GM19463 (cell line): Measurements from ENCODE around the gene EPB41.

Experiments used
- ATAC-seq: cut with Tn5 transposase; IDR thresholded peaks from one replicate; pipeline ENCODE4 v1.9.1; 2021; ENCODE audit warnings: mild to moderate bottlenecking, moderate library complexity; ENCODE audit not compliant: unreplicated experiment

EPB41 gene

DNA sequence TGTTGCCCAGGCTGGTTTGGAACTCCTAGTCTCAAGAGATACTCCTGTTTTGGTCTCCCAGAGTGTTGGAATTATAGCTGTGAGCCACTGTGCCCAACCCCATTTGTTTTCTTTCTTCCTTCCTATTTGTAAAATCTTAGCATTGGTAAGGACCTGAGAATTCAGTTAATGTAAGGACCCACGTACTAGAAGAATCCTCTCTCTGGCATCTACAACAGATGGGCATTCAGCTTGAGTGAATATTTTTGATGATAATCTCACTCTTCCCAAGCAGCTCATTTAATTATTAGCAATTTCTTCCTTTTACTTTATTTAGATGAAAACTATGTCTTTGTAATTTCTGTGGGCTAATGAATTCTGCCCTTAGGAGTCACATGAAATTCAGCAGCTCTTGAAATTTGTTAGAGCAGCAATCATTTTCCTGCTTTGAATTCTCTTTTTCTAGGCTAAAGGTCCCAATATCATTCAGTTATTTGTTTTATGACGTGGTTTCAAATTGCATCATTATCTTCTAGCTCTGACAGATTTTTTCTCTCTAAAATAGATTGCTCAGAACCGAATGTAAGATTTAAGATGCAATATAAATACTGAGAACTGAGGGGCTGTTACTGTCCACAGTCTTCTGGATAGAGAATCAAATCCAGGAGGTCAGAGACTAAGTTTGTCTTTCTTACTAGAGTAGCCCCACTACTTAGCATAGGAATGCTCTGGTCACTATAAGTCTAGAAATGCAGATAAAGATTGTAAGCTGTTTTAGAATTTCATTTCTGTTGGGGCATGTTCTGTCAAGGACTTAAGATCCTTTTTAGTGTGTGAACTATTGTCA lies 59.4 kb downstream of the EPB41 start:
- ATAC-seq, result no peak

DNA sequence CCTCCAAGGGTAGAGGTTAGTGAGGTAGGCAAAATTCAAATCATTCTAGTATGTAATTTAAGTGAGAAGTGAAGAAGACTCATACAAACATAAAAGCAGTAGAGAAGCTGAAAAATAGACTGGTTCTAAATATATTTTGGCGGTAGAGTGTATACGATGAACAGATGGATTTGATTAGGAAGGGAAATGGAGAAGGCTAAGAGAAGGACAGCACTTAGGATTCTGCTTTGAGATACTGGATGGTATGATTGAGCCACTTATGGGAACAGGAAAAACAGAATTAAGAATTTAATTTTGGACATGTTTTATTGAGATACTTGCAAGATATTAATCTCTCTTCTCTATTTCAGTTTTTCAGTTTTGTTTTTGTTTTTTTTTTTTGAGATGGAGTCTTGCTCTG lies 60.1 kb downstream of the EPB41 start:
- no peak for ATAC-seq

DNA sequence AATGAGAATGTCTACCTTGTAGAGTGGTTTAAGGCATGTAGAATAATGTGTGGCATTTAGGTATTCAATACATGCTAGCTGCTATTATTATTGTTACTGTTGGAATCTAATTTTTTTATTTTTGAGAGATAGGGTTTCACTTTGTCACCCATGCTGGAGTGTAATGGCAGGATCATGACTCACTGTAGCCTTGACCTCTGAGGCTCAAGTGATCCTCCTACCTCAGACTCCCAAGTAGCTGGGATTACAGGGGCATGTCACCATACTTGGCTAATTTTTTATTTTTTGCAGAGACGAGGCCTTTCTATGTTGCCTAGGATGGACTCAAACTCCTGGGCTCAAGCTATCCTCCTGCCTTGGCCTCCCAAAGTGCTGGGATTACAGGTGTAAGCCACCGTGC lies 61.9 kb downstream of the EPB41 start:
- ATAC-seq, result no peak

DNA sequence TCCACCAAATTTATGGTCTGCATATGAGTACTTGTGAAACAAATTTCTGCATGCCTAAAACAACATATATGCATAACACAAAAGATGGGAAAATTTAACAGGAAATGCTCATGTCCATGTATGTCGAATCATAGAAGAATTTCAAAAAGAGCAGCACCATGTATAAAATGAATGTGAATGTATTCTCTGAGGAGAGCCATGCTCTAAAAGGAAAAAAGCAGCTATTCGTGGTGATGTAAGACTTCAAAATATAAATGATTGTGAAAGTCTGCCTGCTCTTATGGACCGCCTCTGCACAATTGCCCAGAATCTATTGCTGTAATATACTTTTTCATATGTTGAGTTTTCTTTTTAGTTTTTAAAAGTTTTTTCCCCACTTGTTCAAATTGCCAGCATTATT lies 66.8 kb downstream of the EPB41 start:
- no peak for ATAC-seq

DNA sequence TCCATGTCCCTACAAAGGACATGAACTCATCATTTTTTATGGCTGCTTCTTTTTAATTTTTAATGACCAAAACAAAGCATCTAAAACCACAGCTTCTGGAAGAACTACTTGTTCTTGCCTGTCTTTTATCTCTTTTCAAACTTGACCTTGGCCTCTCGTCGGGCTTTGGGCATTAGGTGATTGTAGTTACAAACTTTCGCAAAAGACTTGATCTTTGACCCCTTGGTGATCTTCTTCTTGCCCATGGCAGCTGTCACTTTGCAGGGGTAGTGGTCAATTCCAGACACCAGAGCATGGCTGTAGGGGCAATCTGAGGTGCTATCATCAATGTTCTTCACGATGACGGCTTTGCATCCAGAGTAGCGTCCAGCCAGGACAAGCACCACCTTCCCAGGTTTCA lies 67.8 kb downstream of the EPB41 start:
- ATAC-seq, result no peak

DNA sequence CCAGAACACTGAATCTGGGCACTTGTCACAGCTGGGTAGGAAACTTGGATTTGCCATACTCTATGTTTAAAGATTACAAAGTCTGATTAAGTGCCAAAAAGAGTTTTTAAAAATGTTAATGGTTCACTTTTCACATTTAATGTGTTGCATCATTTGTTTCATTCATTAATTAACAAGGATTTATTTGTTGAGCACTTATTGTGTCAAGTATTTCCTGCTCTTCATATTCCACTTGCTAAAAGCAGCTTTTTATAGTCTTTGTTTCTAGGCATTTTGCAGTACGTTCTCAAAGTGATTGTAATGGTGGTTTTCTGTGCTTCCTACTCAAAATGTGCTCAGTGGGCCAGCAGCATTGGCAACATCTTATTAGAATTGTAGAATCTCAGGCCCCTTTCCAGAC lies 68.7 kb downstream of the EPB41 start:
- ATAC-seq, result no peak

DNA sequence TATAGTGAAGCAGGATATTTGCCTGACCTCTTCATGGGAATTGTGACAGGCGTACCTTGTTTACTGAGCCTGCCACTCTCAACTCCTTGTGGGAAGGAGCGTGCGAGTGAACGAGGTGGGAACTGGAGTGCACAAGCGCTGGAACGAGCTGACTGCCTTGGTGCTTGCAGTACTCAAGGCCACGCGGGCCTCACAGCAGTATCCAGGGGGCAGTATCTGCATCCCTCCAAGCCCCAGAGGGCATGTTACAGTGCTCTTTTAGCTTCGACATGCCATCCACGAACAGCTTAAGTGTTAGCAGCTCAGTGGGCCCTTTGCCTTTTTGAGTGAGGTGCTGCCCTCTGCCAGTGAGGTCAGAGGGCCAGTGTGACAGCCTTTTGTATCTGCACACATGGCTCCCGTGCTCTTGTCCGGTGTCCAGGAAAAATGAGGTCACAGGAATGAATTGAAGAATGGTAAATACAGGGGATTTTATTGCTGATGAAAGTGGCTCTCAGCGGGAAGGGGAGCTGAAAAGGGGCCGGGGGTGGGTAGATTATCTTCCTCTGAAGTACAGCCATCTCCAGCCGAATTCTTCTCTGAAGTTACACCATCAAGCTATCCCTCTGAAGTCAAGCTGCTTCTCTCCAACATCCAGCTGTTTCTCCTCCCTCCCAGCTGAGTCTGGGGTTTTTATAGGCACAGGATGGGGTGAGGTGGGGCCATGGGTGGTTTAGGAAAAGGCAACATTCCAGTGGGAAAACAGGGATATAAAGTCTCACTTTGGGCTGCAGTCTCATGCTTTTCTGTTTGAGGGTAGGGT lies 69.3 kb downstream of the EPB41 start:
- ATAC-seq, result no peak

DNA sequence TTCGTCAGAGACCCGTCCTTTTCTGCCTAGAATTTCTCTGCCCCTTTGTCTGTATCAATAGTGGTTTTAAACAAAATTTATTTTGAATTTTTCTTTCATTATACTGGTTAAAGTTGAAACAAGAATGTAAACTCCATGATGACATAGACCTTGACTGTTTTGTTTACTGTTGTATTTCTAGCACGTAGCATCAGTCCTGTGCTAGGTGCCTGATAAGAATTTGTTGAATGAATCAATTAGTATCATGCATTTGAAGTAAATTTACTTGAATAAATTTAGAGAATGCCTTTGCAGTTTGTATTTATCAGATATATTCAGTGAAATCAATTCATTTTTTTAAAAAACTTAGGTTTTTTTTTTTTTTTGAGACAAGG lies 69.9 kb downstream of the EPB41 start:
- no peak for ATAC-seq

DNA sequence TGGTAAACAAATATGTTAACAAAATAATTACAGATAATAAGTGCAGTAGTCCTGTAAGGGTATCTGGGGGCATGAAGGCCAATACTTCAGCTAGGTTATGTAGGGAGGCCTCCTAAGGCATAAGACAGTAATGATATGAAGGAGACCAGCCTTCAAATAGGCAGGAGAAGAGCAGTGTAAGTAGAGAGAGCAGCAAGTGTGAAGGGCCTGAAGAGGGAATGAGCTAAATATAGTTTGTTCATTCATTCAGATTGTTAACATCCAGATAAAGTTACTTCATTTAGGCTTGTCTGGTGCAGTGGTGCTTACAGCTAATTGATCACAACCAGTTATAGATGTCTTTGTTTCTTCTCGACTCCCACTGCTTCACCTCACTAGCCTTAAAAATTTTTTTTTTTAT lies 71.1 kb downstream of the EPB41 start:
- no peak for ATAC-seq

DNA sequence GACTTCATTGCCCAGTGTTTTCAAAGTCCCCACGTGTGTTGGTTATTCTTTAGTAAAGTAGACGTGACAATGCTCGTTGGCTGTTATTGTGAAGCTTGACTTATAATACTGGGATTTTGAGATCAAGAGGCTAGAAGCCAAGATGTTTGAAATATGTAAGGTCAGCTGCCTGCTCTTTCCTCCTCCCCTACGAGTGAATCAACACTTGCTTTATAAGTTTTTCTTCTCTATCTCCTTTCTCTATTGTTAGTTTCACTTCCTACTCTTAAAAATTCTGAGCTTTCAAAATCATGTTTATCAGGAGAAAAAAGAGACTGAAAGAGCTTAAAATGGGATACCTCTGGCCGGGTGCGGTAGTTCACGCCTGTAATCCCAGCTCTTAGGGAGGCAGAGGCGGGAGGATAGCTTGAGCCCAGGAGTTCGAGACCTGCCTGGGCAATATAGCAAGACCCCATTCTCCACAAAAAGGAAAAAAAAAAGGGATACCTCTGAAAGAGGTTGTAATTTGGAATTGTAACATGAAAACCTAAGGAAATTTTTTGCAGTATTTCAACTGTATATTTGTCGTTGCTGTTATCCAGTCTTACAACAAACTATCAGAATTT lies 72.0 kb downstream of the EPB41 start:
- no peak for ATAC-seq

DNA sequence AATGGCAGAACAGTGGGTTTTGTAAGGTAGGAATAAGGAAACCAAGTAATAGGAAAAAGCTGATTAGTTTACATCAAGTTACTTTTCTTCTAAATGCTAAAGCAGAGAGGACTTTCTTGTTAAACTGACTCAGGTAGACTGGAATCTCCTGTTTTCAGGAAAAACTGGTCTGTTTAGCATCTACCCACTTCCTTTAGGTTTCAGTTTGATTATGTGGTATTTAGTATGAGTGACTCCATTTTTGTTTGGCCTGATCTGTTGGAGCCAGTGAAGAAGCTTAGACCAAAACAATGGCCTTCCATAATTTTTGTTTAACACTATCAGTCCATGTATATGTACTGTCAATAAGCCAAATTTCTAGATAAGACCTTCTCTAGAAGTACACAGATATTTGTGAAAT lies 88.4 kb downstream of the EPB41 start:
- ATAC-seq, result no peak

DNA sequence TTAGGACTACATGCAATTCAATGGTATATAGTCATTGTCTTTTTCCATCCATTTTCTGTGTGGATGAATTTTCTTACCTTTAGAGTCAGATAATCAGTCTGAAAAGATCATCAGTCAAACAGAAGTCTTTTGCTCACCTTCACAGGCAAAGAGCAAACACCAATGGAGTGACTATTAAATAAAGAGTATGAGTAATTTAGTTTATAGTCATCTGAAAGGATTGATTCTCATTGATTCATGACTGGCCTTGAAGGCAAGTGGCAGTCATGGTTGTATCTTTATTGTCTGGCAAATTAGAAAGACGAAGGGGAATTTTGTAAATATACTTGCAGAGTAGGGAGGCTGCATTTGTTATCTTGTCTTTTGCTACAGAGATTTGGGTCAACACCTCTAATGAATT lies 89.9 kb downstream of the EPB41 start:
- no peak for ATAC-seq

DNA sequence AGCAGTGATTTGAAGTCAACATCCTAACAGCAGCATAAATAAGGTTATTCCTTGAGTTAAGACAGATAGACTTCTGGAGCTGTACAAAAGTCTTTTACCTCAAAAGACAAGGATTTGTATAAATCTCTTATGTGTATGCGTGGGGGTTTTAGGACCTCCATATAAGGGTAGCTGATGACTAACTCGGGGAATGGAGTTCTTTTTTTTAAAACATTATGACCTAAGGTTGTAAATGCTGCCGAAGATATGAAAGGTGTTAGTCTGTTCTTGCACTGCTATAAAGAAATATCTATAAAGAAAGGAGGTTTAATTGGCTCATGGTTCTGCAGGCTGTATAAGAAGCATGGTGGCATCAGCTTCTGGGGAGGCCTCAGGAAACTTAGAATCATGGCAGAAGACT lies 90.4 kb downstream of the EPB41 start:
- ATAC-seq, result no peak

DNA sequence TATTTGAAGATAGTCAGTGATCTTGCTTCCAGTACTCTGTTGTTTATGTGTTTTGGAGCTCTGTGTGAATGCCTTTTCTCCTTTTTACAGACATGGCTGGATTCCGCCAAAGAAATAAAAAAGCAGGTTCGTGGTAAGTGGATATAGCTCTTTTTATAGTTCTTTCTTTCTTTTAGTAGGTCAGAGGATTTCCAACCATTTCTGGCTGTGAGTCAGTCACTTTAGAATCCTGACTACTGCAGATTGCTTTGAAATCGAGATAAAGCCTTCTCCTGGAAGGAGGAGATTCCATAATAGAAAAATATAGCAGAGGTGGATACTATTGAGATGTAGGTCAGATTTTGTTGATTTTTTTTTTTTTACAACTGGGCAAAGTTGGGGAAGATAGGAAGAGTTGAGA lies 97.4 kb downstream of the EPB41 start:
- ATAC-seq, result no peak

DNA sequence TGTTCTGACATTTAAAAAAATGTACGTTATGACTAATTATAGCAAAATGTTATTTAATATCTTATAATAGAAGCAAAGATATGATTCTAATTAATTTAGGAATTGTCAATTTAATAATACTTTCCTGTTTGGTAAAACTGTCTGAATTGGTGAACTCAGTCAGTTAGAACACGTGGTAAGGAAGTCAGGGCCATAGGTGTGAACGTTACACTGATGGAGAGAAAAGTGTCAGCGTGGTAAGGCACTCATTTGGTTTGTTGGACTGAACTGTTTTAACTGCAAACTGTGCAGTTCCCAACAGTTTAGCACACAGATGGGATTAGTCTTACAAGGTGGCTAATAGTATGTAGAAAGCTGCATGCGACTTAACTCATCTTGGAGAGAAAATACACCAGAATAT lies 102.9 kb downstream of the EPB41 start:
- ATAC-seq, result no peak

DNA sequence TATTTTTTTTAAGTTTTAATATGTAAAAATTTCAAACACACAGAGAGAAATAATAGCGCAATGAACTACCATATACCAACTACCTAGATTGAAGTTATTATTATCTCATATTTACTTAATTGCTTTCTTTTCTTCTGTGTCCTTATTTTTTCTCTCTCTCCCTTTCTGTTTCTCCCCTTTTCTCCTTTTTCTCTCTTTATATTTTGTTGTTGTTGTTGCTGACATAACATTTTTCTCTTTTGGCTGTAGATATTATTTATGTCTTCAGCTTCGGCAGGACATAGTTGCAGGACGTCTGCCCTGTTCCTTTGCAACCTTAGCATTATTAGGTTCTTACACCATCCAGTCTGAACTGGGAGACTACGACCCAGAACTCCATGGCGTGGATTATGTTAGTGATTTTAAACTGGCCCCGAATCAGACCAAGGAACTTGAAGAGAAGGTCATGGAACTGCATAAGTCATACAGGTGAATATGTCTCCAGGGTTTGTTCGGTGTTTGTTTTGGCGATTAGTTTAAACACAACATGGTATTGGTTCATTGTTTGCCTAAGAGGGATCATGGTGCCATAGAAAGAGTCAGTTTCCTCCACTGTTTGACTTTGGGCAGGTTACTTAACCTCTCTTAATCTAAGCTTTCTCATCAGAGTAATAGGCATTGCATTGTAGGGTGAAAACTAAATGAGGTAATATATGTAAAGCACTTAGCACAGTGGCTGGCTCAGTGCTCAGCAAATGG lies 103.8 kb downstream of the EPB41 start:
- ATAC-seq, result no peak

DNA sequence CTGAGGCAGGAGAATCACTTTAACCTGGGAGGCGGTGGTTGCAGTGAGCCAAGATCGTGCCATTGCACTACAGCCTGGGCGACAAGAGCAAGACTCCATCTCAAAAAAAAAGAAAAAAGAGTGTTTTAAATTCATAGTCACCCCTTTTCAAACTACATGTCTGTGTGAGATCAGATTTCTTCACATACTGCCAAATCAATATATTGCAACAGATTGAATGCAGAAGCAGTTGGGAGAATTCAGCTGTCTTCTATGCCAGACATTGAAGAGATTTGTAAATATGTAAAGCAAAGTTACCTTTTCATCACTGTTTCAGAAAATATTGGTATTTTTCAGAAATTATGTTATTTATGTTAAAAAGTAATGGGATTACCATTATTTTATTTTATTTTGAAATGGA lies 108.3 kb downstream of the EPB41 start:
- no peak for ATAC-seq

DNA sequence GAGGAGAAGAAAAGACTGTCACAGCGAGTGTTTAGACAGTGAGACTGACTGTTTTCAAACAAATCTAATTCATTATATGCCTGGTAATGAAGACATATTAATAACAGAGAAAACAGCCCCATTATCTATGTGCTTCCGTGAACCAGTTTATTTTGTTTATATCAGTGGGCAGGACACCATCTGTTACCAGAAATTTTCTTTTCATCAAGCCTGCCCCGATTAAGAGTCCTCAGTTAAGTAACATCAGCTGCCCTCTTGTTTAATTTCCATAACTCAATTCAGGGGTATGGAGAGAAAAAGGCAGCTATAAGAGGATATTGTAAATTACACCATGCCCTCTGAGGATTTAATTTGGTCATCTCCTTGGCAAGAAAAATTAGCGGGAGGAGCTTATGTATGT lies 115.3 kb downstream of the EPB41 start:
- no peak for ATAC-seq

DNA sequence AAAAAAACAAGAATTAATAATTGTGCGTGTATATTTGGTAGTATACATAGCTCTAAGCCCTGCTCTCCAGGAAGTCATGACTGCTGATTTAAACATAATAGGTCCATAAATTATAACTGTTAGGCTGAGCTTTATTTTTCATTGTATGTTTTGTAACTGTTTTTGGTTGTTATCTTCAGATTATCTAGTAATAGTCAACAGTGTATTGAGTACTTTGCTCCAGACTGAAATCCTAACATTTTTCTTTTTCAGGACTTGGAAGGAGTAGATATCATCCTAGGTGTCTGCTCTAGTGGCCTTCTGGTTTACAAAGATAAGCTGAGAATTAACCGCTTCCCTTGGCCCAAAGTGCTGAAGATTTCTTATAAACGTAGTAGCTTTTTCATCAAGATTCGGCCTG lies 118.5 kb downstream of the EPB41 start:
- ATAC-seq, result no peak

DNA sequence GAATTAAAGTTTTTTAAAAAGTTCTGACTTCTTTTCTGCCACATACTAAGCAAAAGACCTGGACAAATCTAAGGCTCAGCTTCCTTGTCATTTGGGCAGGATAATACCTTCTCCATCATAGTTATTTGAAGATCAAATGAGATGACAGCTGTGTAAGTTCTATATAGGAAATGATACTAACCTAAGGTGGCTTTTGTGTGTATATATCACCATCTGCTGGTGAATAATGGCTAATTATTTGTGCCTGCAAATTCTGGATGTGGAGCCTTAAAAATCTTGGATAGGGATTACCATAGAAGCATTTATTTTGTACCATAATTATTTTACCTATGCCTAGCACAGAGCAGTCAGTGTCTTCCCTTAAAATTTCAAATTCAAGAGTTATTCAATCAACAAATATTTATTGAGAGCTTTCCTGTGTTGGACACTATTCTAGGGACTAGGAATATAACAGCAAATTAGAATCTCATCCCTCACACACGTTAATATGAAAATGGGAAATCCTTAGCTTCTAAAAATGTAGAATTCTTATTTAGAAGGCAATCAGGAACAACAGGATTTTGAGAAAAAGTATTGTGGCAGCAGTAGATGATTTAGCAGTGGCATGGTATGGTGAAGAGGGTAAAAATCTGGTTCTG lies 119.6 kb downstream of the EPB41 start:
- ATAC-seq, result no peak
